Measurements from ENCODE around the gene GRIA4.

GRIA4 gene

GRCh38 chr11:105609341-105609781 lies 512 bp upstream of the GRIA4 start:
- H3K4me3 ChIP-seq (replicated peaks; ENCODE audit: insufficient read depth, low read length) = no peak overlapping the region
- no peak for DNase-seq (ENCODE audit: low read depth in 1 of 2, low spot score in 1 of 2)
- TF ChIP-seq SPI1 (IDR thresholded peaks at IDR 0.05; ENCODE audit: borderline replicate concordance, low read depth) (no peak), POLR2AphosphoS5 (IDR thresholded peaks at IDR 0.05; ENCODE audit: low read depth) (no peak), REST (IDR thresholded peaks at IDR 0.05; ENCODE audit: insufficient replicate concordance, low read depth) (no peak), CTCF (IDR thresholded peaks at IDR 0.05; ENCODE audit: insufficient read depth, low read length) (no peak), GABPA (IDR thresholded peaks at IDR 0.05; ENCODE audit: low read depth) (no peak)

GRCh38 chr11:105610871-105611571 lies 1.1 kb downstream of the GRIA4 start:
- no peak for DNase-seq (ENCODE audit: low read depth in 1 of 2, low spot score in 1 of 2)
- Histone ChIP-seq H3K4me3 (replicated peaks; ENCODE audit: insufficient read depth, low read length) (no peak overlapping the region), H3K27me3 (ENCODE audit: insufficient read depth, poor library complexity, severe bottlenecking) (no peaks in the 10 kb centered on the region), H3K27ac (replicated peaks) (no peak overlapping the region)
- 0 out of 2 replicates have a peak, but pooled peaks have one; percentile 8 for TF ChIP-seq SPI1 (IDR thresholded peaks at IDR 0.05; ENCODE audit: borderline replicate concordance, low read depth)
- TF ChIP-seq CTCF (IDR thresholded peaks at IDR 0.05; ENCODE audit: insufficient read depth, low read length) = no peak

More at GRCh38 chr11:105609341-105609781, 512 bp upstream of the GRIA4 start:
- Histone ChIP-seq H3K27me3 (ENCODE audit: insufficient read depth, poor library complexity, severe bottlenecking) (no peaks in the 10 kb centered on the region), H3K27ac (replicated peaks) (no peak overlapping the region)

GRCh38 chr11:105611572-105612441 lies 1.9 kb downstream of the GRIA4 start:
- no peak for DNase-seq (ENCODE audit: low read depth in 1 of 2, low spot score in 1 of 2)
- Histone ChIP-seq H3K27ac (replicated peaks) (no peak overlapping the region), H3K4me3 (replicated peaks; ENCODE audit: insufficient read depth, low read length) (no peak overlapping the region), H3K27me3 (ENCODE audit: insufficient read depth, poor library complexity, severe bottlenecking) (no peaks in the 10 kb centered on the region)
- no peak for TF ChIP-seq CTCF (IDR thresholded peaks at IDR 0.05; ENCODE audit: insufficient read depth, low read length)
- TF ChIP-seq GABPA (IDR thresholded peaks at IDR 0.05; ENCODE audit: low read depth) = no peak
- no peak for TF ChIP-seq SPI1 (IDR thresholded peaks at IDR 0.05; ENCODE audit: borderline replicate concordance, low read depth)
- no peak for TF ChIP-seq REST (IDR thresholded peaks at IDR 0.05; ENCODE audit: insufficient replicate concordance, low read depth)
- no peak for TF ChIP-seq POLR2AphosphoS5 (IDR thresholded peaks at IDR 0.05; ENCODE audit: low read depth)

Data from HL-60 (cell line).